Glomerular visceral epithelial cell (primary cell): Measurements from ENCODE around the gene ODAD3.
"Not testable (repeated sequence)": the region's sequence is repeated elsewhere in the genome, so short reads cannot be mapped to it uniquely, and the experiment has no call there.

ENCODE experiments used
- DNase-seq: peaks from one replicate; pipeline ENCODE4 v3.0.0-alpha.2; 2016; ENCODE audit errors: extremely low spot score

Gene ODAD3

DNA sequence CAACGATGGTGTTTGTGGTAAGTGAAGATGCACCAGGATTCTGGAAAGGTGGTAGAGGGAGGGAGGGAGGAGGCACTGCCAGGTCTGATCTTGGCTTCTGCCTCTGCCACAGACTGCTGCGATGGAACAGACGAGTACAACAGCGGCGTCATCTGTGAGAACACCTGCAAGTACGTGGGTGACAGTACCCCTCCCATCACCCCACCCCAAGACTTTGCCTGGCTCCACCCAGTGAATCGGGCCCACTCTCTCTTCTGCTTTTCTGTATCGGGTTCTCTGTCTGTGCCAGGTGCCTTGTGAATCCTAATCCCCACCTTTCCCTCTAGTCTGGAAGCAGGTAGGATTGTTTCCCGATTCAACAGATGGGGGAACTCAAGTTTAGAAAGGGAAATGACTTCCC lies 3.0 kb upstream of the ODAD3 start:
- no peak for DNase-seq

DNA sequence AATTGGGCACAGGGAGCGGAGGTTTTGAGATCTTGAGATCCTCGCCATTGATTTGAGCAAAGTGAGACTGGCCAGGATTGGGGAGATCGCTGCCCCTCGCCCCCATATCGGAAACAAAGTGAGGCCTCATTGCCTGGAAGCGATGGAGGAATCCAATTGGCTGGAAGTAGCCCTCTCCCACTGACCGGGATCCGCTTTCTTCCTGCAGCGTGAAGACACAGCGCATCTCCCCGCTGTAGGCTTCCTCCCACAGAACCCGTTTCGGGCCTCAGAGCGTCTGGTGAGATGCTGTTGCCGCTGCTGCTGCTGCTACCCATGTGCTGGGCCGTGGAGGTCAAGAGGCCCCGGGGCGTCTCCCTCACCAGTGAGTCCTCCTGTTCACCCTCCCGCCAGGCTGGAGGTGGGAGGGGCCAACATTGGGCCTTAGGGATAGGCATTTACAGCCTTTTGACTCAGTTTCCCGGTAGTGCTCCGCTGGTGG lies 952 bp upstream of the ODAD3 start:
- DNase-seq = peak; percentile 26

DNA sequence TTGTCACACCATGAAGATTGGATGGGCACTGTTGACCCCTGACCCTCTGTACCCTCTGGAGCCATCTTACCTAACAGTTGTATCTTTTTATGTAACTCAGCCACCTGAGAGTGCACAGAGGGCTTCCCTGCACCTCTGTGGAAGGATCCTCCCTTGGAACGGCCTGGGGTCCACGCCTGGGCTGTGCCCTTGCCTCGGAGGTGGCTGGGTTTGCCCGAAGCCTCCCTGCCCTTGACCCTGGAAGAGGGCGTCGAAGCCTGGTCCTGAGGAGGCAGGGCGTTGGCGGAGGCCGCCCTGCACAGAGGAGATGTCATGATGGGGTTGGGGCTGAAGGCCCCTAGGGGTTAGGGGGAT lies 241 bp downstream of the ODAD3 start:
- no peak for DNase-seq

DNA sequence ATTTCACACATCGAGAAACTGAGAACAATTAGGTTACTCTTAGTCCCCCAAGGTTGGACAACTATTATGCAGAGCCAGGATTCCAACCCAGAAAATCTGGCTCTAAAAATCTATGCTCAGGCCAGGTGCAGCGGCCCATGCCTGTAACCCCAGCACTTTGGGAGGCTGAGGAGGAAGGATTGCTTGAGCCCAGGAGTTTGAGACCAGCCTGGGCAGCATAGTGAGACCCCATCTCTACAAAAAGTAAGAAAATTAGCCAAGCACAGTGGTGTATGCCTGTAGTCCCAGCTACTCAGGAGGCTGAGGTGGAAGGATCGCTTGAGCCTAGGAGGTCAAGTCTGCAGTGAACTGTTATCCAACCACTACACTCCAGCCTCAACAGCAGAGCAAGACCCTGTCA lies 1.4 kb downstream of the ODAD3 start:
- not testable (repeated sequence) for DNase-seq

DNA sequence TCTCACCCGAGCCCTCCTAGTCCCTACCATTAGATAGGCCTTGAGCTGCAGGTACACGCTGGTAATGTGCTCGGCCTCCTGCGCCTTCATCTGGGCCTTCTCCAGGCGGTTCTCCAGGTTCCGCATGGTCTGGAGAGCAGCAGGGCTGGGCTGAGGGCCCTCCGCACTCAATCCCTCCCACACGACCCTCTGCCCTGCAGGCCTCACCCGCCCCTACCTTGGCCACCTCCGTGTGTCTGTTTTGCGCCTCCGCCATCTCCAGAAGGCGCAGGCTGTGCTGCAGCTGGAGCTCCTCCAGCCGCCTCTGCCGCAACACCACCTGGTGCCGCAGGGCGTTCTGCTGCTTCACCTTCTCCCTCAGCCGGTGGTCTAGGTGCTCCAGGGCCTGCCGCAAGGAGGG lies 8.3 kb downstream of the ODAD3 start:
- DNase-seq = no peak

DNA sequence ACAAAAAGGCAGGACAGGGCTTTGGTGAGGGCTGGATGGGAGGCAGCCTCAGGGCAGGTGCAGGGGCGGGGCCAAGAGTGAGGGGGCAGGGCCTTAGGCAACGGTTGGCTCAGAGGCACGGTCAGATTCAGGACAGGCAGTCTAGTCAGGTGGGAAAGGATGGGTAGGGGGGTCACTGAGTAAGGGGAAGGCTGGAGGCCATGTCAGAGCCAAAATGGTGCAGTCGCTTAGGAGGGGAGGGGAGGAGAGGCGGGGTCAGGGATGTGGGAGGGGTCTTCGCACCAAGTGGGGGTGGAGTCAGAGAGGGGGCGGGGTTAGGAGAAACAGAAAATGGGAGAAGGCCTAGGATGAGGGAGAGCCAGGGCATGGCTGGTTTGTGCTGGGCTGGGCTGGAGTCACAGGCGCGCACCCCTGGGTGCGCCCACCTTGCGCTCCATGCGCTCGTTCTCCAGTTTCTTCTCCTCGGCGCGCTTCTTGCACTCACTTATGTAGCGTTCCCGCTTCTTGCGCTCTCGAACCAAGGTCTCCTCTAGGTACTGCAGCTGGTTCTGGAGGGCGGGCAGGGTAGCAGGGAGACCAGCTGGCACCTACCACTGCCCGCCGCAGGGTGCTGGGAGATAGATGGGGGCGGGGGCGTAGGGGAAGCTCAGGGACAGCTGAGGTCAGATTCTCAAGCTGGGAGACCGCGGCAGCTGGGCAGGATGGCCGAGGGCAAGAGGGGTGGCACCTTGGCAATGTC lies 9.0 kb downstream of the ODAD3 start:
- no peak for DNase-seq

DNA sequence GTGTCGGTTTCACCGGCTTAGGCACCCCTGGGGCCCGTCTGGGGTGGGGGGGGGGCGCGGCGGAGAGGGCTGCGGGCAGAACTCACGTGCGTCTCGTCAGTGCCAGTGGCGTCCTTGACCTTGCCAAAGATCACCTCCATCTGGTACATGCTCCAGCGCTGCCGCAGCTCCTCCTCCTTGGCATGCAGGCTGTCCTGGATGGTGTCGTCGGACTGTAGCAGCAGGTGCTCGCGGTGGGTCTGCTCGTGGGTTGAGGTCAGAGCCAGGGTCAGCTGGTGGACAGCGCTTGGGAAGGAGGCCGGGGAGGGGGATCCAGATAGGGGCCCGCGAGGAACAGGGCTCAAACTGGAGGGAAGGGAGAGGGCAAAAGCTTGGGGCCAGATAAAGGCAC lies 11.1 kb downstream of the ODAD3 start:
- DNase-seq = no peak

DNA sequence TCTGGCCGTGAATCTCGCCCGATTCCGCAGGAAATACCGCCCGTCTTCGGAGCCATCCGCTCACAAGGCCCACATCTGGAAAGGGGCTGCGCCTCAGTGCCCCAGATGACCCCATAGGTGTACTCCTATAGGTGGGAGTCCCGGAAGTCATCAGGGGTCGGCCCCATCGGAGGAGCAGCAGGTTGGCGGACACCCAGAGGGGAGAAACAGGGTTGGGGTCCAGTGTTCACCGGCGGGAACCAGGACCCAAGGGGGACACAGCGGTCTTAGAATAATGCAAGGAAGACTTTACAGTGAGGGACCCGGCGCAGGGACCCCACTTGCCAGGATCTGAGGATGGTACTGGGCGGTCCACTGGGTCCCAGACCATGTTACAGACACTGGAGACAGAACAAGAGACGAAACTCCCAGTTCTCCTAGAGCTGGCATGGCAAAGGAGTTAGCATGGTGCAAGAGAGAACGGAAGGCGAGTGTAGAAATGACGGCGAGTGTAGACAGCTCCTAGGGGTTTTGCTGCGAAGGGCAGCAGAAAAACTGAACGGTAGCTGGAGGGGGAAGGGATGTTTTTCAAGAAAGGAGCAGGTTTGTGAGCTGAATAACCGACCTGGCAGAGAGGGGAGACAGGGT lies 11.6 kb downstream of the ODAD3 start:
- no peak for DNase-seq

DNA sequence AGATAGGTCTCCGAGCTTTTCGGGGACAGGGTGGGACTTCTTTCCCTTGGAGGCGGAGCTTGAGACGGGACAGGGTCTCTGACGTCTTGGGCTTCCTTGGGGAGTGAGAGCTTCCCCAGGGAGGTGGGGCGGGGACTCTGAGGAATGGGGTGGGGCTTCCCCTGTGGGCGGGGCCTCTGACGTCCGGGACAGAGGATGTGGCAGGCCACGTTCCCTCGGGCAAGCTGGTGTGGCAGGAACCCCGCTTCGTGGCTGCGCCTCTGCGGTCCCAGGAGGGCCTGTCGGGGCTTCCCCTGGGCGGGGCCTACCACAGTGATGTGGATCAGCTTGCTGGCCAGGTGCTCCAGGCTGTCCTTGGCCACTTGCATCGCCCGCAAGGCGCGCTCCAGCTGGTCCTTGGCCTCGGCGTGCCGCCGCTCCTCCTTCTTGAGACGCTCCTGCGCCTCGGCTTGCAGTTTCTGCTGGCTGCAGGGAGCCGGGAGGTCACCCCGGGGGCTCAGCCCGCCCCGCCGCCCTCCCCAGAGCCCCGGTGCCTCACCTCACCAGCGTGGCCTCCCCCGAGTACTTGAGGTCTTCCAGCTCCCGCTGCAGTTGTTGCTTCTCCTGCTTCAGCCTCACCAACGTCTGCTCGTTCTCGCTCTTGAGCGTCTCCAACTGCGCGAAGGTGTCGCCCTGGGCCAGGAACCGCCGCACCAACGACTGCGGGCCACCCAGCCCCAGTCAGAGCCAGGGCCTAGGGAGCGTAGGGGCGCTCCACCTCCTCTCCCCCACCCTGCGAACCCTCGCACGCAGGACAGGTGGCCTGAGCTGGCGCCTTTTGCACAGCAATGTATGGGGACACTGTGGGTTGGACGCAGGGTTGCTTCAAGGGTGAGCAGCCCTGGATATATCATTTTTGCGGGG lies 12.5 kb downstream of the ODAD3 start:
- peak; percentile 58 for DNase-seq

DNA sequence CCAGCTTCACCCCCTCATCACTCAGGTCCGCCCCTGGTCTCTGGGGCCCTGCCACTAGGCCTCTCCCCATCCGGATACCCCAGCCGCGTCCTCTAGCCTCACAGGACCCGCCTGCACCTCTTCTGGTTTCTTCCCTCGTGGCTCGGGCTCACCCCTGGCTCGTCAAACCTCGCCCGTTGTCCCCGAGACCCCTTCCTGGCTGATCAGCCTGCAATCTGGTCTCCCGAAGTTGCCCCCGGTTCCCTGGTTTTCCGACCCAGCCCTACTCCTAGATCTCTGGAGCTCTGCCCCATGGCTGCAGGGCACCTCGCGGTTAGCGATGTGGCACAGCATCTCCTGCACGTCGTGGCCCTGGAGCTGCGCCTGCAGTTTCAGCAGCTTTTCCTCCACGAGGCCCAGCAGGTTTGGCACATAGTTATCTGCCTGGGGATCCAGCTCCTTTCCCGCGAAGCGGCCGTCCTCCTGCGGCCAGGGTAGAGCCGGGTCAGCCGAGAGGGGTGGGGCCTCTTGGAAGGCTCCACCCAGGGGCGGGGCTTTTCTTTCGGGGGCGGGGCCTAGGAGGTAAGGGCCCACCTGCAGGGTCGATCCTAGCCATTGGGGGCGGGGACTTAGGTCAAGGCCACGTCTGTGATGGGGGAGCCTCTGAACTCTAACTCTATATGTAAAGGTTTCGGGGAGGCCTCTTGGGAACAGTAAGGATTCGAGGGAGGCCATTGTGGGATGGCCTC lies 13.4 kb downstream of the ODAD3 start:
- DNase-seq = no peak

DNA sequence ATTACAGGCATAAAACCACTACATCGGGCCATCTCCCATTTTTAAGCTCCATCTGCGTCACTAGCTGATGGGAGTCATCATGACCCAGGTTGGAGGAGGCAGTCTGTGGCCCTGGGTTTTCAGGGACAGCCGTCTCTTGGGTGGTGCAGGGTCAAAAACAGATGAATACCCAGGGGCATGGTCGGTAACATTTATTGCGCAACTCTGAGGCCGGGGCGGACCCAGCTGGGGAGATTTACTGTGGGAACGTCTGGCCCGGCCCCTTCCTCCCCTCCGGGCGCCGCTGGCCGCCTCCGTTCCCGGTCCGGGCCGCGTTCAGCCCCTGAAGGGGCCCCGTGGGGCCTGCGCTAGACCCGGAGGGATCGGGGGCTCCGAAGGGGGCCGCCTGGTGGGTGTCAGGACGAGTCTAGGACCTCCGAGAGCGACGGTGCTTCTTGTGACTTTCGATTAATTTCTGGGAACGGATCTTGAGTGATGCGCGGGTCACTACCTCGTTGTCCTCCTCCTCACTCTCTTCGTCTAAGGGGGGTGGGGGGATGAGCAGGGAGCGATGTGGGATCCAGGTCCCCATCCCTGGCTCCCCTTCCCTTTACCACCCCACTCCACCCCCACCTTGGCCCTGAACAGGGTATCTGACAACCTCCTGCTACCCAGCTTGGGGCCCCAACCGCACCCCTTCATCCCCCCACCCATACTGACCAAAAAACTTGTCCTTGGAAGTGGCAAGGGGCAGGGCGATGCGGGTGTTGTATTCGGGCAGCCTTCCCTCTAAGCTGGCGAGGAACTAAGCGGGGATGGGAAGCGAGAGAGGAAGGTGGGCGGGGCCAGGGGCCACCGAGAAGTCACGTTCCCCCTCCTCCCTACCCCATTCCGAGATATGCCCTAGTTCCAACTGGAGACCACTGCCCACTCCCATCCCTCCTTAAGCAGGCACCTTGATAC lies 14.2 kb downstream of the ODAD3 start:
- DNase-seq = no peak

DNA sequence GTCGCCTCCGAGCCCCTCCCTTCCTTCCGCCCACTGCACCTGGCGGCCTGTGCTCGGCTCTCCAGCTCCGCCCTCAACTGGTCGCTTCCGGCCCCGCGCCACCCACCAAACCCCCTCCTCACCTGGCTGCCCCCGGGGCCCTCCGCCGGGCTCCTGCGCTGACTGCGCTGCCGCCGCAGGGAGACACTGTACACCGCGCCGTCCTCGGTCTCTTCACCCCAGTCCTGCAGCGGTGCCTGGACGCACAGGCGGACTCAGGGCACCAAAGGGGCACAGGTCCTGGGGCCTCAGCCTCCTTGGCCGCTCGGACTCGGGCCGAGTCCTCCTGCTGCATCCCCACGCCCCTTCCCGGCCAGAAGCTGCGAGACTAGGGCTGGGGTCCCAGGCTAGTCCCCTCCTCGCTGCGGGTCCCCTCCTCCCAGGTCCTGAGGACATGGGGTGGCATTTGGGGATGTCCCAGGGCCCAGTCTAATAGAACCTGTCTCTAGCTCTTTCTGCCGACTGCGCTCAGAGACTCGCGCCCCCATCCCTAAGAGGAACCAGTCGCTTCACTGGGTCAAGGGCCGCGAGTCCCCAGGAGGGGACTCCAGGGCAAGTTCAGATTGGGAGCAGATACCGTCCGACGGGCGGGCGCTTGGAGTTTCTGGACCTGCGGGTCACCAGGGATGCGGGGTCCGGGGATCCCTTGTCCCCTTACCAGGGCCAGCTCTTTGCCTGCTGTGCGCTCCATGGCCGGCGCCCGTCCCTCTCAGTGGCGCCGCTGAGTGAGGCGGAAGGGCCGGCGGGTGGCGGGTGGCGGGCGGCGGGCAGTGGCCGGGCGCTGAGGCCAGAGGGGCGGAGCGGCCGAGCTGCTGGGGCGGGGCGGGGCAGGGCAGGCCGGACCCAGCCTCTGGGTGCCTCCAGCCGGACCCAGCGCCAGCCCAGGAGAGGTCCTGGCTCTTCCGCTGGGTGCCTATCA lies 16.1 kb downstream of the ODAD3 start, which contains the start of gene RGL3:
RGL3 (minus strand) TSS at position 766 of the 958 bp plus-strand sequence; CDS start at position 730, 36 bp downstream.
- peak; percentile 62 for DNase-seq

DNA sequence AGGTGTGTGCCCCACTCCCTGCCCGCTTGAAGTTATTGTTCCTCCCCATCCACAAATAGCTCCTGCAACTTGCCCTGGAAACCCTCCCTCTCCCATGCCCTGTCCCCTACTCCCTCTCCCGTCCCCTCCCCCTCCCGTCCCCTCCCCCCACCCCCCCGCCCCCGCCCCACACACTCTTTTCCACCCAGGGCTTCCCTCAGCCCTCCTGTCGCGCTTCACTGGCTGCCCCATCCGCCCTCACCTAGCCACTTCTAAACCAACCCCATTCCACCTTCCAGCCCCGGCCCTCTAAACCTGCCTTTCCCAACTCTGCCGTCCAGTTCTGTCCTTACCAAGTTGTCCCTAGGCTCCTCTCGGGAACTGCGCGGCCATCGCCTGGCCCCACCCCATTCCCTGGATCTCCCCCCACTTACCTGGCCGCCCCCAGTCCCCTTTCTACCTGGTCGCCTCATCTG lies 16.8 kb downstream of the ODAD3 start:
- DNase-seq = no peak

DNA sequence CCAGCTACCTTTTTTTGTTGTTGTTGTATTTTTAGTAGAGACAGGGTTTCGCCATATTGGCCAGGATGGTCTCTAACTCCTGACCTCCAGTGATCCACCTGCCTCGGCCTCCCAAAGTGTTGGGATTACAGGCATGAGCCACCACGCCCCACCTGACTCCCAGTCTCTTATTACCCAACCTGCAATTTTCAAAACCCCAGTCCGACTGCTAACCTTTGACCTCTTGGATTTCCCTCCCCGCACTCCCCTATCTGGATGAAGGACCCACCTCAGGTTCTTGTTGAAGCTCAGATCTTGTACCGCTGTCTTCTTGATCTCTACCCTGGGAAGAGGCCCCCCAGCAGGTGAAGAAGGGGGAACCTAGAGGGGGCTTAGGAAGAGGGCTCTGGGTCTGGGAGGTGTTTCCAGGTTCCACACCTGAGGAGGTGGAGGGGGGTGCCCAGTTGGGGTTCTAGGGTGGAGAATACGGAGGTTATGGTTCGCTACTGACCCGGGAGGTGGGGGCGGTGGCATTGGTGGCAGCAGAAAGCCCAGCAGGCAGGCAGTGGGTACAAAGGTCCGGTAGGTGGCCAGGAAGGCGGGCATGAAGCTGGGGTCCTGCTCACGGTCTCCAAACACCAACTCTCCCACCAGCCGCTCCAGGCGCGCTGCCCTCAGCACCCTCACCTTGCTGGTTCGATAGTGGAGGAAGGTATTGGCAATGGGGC lies 18.4 kb downstream of the ODAD3 start:
- no peak for DNase-seq

DNA sequence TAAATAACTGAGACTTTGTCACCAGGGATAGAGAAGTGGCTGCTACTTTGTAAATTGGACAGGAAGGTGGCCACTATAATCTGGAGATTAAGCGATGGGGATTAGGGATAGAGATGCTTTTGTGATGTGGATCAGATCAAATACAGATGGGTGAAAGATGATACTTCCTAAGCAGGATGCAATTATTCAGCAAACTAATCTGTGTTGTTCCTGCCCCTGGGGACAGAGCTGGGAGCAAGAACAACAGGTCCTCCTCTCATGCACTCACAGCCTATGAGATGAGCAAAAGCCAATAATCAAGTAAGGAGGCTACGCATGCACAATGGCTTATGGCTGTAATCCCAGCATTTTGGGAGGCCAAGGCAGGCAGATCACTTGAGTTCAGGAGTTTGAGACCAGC lies 20.4 kb downstream of the ODAD3 start:
- DNase-seq = no peak

DNA sequence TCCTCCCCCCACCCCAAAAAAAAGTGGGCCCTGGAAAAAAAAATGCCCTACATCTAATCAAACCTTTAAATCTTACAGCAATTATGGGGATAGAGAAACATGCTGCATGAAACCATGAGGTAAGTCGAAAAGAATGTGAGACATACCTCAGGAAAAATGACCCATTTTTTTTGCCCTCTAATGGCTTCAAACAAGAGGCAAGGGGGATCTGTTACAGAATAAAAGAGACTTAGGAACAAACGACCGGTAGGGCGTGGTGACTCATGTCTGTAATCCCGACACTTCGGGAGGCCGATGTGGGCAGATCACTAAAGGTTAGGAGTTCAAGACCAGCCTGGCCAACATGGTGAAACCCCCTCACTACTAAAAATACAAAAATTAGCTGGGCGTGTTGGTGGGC lies 24.2 kb downstream of the ODAD3 start:
- peak; percentile 62 for DNase-seq

DNA sequence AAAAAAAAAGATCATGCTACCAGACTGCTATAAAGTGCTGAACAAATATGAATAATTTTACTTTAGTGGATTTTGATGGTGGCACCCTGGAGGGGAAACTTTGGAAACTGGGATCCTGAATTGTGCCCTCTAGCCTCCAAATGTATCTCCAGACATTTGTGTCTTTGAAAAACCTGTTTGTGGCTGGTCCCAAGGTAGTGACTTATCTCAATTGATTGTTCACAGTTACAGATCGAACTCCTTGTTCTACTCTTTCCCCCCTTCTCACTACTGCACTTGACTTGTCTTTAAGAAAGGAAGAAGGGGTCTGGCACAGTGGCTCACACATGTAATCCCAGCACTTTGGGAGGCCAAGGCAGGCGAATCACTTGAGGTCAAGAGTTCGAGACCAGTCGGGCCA lies 26.3 kb downstream of the ODAD3 start:
- no peak for DNase-seq

DNA sequence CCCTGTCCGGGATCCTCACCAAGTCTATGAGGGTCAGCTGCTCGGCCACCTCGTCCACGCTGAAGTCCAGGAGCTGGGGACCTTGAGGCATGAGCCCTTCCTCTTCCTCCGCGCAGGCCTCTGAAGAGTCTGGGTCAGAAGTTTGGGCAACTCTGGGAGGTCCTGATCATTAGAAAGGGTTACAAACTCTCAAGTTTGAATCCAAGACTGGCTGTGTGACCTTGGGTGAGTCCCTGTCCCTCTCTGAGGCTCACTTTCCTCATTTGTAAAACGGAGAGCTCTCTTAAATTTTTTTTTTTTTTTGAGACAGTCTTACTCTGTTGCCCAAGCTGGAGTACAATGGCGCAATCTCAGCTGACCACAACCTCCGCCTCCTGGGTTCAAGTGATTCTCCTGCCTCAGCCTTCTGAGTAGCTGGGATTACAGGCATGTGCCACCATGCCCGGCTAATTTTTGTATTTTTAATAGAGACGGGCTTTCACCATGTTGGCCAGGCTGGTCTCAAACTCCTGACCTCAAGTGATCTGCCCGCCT lies 28.2 kb downstream of the ODAD3 start:
- DNase-seq = not testable (repeated sequence)
